Left ventricle myocardium inferior (tissue), 1 donor: ENCODE results near the gene BRAT1. TPM values are rescaled to one million over a fixed set of nuclear protein-coding genes. Genes with fewer than 3 reads are reported as not detected.
"Not testable (repeated sequence)": the region's sequence is repeated elsewhere in the genome, so short reads cannot be mapped to it uniquely, and the experiment has no call there.

ENCODE experiments used
- DNase-seq: peaks from one replicate; pipeline ENCODE4 v3.0.0-alpha.2; 2020
- H3K27ac ChIP-seq: fragments of 200-600 bp; replicated peaks from 2 replicates; pipeline ENCODE4 v1.8.0; 2021
- H3K27me3 ChIP-seq: fragments of 200-600 bp; 2 replicates; pipeline ENCODE4 v1.8.0; 2021; ENCODE audit warnings: low read depth
- H3K36me3 ChIP-seq: fragments of 200-600 bp; 2 replicates; pipeline ENCODE4 v1.8.0; 2021
- H3K4me1 ChIP-seq: fragments of 200-600 bp; 2 replicates; pipeline ENCODE4 v1.8.0; 2021
- H3K4me3 ChIP-seq: fragments of 200-600 bp; 2 replicates; pipeline ENCODE4 v1.8.0; 2021; ENCODE audit warnings: mild to moderate bottlenecking, moderate library complexity
- H3K9me3 ChIP-seq: fragments of 200-600 bp; replicated peaks from 2 replicates; pipeline ENCODE4 v1.8.0; 2021
- CTCF ChIP-seq: fragments of 200-600 bp; IDR thresholded peaks from 2 replicates; pipeline ENCODE4 v1.8.0; 2021; ENCODE audit warnings: antibody characterized with exemption, mild to moderate bottlenecking, borderline replicate concordance
- intact Hi-C: fragments of 100-400 bp; cut with micrococcal nuclease; formaldehyde crosslinking; loops from one replicate; pipeline ENCODE4 v1.11.0; 2022
- total RNA-seq: library from RNA; stranded (reverse); fragmentation: NEBNext Ultra II Directional; extraction: Animal tissue kit (Norgen Biotek cat#: 25700); gene quantifications from one replicate; pipeline ENCODE4 v1.2.1, GENCODE V29; 2021
- donor health status: DM: no; HTN: yes; CAD: no; lungs with severe emphysema.

BRAT1 gene
- total RNA-seq, 1 donor from 2014 or later = 13.7 TPM

DNA sequence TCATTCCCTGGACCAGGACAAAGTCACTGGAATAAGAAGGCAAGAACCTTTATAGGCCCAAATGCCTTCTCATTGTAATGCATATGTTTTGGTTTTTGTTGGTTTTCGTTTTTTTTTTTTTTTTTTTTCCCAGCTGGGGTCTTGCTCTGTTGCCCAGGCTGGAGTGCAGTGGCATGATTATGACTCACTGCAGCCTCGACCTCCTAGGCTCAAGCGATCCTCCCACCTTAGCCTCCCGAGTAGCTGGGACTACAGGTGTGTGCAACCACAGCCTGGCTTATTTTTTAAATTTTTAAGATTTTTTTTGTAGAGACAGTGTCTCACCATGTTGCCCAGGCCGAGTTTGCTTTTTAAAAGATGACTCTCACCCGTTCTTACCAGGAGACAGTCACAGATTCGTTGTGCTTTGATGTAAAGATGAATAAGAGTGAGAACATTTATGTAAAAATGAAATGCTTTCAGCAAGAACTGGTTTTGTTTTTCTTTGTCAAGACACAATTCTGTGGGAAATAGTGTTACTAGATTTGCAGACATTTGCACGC, 11.1 kb upstream of the BRAT1 start:
- Histone ChIP-seq H3K9me3 (no peaks in the 10 kb centered on the region), H3K27me3 (no peaks in the 10 kb centered on the region), H3K4me3 (peak overlapping the region; percentile 25), H3K27ac (peak overlapping the region; percentile 11), H3K36me3 (peaks cover 6% of the 10 kb centered on the region), H3K4me1 (peaks cover 15% of the 10 kb centered on the region)
- TF ChIP-seq CTCF = no peak
- intact Hi-C loops = loop anchor here (5.0 kb wide), 1 partner anchor 116 kb away; no protein-coding TSS in a partner anchor
- no peak for DNase-seq

GRCh38 chr7:2564970-2565540, 9.7 kb upstream of the BRAT1 start:
- Histone ChIP-seq H3K27ac (no peak overlapping the region), H3K4me3 (no peak overlapping the region), H3K4me1 (peaks cover 19% of the 10 kb centered on the region), H3K9me3 (no peaks in the 10 kb centered on the region), H3K27me3 (no peaks in the 10 kb centered on the region), H3K36me3 (peaks cover 6% of the 10 kb centered on the region)
- no peak for TF ChIP-seq CTCF
- no peak for DNase-seq
- intact Hi-C loops = loop anchor here (5.0 kb wide), 1 partner anchor 117 kb away; no protein-coding TSS in a partner anchor

- peaks cover 30% of the 10 kb centered on the region for H3K4me1 ChIP-seq
- H3K27ac ChIP-seq, intact Hi-C loops, H3K4me3 ChIP-seq, H3K36me3 ChIP-seq, H3K27me3 ChIP-seq, DNase-seq, H3K9me3 ChIP-seq: not testable (repeated sequence)
Measured at GRCh38 chr7:2563955-2564354, 8.6 kb upstream of the BRAT1 start.

DNA sequence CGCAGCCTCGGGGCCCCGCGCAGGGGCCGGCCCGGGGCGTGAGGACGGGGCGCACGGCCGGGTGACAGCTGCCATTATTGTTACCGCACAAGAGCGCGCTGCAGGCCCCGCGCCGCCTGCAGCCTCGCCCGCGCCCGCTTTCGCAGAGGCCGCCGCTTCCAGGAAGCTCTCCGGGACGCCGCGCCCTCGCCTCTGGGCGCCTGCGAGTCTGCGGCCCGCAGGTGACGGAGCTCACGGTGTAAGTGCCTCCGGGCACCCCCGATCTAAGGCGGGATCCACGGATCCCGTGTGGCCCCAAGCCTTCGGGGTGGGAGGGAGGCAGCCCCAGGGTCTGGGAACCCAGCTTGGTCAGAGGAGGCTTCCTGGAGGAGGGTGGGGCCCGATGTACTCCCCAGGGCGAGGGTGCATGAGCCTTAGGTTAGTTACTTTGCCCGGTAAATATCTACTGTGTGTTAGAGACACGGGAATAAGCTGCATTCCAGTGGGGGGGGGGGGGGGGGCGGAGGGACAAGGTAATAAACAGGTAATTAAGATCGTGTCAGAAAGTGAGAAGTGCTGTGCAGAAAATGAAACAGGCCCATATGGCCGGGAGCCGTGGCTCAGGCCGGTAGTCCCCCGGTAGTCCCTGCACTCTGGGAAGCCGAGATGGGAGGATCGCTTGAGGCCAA, 4.1 kb upstream of the BRAT1 start:
- intact Hi-C loops = no loop called here
- TF ChIP-seq CTCF = no peak
- Histone ChIP-seq H3K9me3 (no peaks in the 10 kb centered on the region), H3K4me3 (peak overlapping the region; percentile 94), H3K36me3 (no peaks in the 10 kb centered on the region), H3K4me1 (peaks cover 44% of the 10 kb centered on the region), H3K27me3 (no peaks in the 10 kb centered on the region), H3K27ac (peak overlapping the region; percentile 83)
- DNase-seq = no peak

- no peak for TF ChIP-seq CTCF
- DNase-seq = peak; percentile 96
- Histone ChIP-seq H3K9me3 (no peaks in the 10 kb centered on the region), H3K27ac (peak within 1 kb of the TSS; percentile 83), H3K36me3 (no peaks in the 10 kb centered on the region), H3K4me1 (peaks cover 51% of the 10 kb centered on the region), H3K4me3 (peak within 1 kb of the TSS; percentile 94), H3K27me3 (no peaks in the 10 kb centered on the region)
- intact Hi-C loops = no loop called here
Measured at GRCh38 chr7:2558629-2559282, 3.4 kb upstream of the BRAT1 start, which contains the start of gene IQCE. IQCE (plus strand) TSS chr7:2558979; CDS start chr7:2559182, 203 bp downstream.
